HG02943 (cell line): Measurements from ENCODE around the gene CMSS1.

Source experiments
- ATAC-seq: cut with Tn5 transposase; IDR thresholded peaks from one replicate; pipeline ENCODE4 v1.9.1; 2021; ENCODE audit warnings: mild to moderate bottlenecking, low read depth, moderate library complexity; ENCODE audit not compliant: unreplicated experiment

Gene CMSS1

DNA sequence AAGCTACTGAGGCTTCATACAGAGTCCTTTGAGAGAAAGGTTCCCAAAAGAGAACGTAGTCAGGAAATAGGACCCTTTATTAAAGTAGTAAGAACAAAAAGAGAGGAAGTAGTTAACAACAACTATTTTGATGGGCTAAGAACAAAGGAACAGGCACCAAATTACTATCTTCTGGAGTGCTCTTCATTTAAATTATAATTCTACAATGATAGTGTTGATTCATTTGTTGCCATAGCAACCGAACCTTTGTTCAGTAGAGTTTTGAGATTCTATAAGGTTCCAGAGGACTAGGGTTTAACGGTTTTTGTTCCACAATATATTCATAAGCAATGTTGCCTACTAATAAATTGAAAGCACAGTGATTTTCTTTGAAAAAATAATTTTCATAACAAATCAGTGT, 78.8 kb downstream of the CMSS1 start:
- ATAC-seq = no peak

DNA sequence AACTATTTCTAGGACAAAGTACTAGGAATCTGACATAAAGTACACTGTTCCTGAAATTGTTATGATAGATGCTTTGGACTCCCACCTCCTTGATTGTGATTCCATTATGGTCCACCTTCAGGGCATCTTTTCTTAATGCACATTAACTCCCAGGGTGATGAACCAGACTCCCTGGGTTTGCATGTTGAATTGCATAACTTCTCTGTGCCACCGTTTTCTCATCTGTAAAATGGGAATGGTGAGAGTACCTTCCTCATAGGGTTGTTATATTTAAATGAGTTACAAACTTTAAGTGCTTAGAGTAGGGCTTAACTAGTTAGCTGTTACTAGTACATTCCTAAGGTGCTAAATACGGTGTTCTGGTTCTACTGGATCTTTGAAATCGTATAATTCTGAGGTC, 81.9 kb downstream of the CMSS1 start:
- no peak for ATAC-seq

DNA sequence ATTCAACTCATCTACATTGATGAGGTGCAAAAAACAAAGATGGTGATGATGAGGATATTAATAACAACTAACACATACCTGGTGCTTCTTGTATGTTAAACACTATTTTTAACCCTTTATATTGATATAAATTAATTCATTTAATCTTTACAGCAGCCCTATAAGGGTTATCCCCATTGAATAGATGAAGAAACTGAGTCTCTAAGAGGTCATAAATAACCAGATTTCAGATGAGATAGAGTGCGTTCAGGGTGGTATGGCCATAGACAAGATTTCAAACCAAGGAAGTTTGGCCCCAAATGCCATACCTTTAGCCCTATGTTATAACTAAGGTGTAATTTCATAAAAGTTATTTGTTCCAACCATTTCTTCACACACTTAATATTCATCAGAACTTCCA, 82.6 kb downstream of the CMSS1 start:
- ATAC-seq = no peak

DNA sequence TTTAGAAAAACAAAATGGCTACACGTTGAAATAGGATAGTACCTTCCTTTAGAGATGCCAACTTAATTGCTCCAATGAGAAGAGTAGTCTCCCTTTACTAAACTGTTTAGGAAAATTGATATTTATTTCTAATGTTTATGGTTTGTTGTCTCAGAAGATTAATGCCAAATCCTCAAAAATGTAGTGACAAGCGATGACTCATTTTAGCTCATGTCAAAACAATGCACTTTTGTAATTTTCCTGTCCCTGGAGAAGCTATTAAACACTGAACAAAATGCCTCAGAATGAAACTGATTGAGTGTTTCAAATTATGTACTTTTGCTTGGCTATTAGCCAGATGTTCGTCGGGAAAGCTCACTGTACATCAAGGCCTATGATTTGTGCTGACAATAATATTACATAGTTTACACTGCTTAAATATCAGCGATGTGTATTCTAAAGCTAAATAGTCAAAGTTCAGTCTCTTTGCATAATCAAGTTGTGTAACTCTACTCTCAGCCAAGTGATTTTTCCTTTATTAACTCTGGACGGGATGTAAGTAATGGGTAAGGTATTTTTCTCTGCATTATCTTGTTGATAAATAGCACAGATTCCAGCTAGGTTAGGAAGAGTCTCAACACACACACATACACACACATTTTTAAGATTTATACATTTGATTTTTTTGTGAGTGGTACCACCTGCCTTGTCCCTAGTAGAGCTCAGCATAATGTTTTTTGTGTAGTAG, 83.7 kb downstream of the CMSS1 start:
- no peak for ATAC-seq

DNA sequence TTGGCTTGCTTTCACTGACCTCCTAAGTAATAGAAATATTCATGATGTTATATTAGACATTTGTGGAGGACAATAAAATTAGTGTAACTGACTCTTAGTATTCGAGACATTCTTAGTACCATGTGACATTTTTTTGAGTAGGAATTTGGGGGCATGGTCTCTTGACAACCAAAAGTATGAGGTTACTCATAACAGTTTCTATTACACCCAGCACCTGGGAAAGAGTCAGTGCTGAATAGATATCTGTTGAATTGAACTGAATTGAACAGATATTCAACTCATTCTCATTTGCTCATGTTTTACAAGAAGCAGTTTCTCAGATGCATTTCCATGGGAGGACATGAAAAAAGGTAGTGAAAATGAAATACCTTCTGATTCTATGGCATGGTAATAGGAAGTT, 84.4 kb downstream of the CMSS1 start:
- ATAC-seq = no peak

DNA sequence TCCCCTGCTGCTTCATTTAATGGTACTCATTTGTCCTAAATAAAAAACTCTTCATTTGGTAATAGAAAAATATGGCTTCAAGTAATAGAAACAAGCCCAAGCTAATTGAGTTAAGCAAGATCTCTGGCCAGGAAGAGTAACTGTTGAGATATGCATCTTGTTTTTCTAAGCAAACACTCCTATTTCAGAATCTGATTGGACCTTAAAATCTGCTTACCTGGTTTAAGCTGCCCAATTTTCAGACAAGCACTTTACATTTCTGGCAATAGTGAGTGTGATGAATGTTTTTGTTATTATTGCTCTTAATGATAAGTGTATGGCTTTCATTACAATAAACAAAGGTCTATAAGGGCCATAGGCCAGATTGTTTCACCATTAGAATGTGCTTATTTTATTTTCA, 86.2 kb downstream of the CMSS1 start:
- ATAC-seq = no peak

DNA sequence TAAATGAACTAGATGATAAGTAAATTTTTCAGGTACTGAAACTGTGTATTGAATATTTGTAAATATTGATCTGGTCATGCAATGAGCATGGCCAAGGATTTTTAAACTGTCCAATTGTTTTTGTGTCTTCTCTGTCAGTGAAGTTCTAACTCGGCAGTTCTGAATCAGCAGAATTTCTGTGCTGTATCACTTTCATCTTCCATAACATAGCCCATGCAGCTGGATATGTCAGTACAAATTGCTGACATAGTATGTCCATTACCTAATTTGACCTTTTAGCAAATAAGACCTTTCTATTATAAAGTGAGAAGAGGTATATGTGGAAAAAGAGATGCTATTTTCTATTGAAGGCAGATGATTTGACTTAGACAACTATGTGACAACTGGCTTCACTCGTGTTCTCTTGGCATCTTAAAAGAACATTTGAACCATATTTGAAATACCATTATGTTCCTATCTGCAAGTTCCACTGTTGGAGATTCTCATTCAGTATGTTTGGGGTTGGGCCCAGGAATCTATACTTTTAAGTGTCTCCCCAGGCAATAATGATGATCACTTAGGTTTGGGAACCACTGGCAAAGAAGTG, 90.4 kb downstream of the CMSS1 start:
- no peak for ATAC-seq

DNA sequence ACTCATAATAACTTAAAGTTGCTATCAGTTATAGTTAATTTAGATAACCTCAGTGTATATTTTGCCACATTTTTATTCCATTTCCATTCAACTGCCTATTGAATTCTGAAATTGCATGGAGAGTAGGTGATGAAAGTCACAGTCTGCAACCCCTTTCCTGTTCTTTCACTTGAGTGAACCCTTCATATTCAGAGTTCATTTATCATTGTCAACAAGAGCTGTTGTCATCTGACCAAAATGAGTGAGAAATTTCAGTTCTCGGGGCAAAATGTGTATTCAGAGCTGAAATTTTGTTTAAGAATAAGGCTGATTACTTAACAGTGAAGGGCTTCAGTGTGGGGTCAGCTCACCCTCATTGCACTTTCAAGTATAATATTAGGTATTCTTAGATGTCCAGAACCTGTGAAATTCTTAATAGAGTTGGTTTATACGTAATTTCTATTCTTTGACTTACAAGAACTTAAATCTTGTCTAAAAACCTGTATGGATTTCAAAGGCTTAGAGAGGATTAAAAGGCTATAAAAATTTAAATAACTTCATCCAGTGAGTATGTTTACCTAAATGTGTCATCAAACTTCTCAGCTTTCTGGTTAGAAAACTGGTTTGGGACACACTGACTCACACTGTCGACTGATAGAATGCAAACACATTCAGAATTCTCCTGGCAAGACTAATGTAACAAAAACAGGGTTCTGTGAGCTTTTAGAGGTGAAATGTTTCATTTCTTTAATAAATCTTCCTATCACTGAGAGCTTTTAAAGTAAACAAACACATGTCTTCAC, 92.2 kb downstream of the CMSS1 start:
- no peak for ATAC-seq

DNA sequence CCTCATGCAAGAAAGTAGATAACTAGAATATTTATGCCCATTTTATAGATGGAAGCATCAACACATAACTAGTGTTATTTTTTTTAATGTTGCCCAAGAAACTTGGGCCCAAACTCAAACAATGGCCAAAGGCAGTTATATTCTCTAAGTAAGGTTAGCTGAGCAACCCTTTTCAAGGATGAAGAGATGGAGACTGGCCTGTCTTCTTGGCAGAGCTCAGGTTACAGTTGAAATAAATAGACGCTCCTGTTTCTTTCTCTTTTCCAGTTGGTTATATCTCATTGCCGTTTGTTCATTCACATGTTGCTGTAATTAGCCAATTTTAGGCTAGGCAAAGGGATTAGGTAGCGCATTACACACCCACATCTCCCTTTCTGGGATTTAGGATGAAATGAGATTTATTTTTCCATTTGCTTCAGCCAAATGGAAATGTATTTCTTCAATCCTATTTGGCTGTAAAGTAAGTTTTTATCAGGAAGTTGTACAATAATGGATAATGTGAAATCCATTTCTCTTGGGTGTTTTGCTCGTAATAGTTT, 93.2 kb downstream of the CMSS1 start:
- no peak for ATAC-seq

DNA sequence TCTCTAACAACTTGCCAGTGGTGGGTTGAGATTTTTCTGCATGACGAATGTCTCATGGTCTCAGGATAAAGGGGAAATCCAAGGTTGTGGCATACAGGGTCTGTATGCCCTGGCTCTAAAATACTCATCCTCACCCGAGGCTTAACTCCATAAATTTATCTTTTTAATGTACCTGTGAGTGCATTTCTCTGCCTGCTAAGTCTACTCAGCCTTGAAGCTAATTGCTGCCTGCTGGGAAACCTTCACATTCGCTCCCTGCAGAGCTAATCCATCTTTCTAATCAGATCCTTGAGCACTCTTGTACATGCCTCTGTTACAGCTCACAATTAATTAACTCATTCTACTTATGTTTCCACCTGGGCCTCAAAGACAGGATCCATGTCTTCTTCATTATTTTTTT, 93.8 kb downstream of the CMSS1 start:
- no peak for ATAC-seq

DNA sequence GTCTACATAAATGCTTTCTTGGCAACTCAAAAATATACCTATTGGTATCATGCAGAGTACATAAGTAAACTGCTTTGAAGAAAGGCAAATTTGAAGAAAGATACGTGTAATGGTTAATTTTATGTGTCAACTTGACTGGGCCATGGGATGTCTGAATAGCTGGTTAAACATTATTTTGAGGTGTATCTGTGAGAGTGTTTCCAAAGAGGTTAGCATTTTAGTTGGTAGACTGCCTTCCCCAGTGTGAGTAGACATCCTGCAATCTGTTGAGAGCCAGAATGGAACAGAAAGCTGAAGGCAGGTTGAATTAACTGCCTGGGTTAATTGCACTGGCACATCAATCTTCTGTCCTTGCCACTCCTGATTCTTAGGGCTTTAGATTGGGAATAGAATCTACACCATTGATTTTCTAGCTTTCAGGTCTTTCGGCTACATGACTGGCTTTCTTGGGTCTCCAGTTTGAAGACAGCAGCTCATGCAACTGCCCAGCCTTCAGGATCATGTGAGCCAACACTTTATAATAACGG, 98.3 kb downstream of the CMSS1 start:
- ATAC-seq = no peak

DNA sequence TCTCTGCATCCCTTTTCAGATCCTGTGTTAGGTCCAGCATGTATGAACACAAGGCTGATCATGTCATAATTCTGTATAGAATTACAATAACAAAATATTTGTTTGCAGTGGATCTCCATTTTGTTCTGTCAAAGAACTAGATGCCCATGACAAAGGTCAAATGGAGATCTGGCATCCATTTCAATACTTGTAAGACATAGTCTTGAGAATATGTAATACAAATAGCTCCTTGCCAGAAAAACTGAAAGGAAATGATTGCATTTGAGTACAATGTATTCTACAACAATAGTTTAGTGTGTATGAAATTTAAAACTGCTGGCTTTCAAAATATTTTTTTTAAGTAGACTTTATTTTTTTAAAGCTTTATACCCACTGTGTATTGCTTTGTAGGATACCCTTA, 101.1 kb downstream of the CMSS1 start:
- no peak for ATAC-seq

DNA sequence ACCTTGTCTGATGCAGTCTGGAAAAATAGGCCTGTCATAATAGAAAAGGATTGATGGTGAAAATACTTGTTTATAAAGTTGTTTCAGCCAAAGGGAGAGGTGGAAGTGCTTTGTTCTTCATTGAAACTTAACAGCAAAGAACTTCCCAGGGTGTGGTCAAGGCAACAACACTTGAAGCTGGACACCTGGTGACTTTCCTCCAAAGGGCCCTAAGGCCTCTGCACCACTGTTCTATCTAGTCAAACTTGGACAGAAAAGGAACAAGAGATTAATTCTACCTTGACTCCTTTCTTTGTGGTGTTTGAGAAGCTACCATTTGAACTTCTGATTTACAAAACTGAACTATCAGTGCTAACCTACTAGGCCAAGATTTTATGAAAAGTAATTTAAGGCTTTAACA, 102.0 kb downstream of the CMSS1 start:
- no peak for ATAC-seq

DNA sequence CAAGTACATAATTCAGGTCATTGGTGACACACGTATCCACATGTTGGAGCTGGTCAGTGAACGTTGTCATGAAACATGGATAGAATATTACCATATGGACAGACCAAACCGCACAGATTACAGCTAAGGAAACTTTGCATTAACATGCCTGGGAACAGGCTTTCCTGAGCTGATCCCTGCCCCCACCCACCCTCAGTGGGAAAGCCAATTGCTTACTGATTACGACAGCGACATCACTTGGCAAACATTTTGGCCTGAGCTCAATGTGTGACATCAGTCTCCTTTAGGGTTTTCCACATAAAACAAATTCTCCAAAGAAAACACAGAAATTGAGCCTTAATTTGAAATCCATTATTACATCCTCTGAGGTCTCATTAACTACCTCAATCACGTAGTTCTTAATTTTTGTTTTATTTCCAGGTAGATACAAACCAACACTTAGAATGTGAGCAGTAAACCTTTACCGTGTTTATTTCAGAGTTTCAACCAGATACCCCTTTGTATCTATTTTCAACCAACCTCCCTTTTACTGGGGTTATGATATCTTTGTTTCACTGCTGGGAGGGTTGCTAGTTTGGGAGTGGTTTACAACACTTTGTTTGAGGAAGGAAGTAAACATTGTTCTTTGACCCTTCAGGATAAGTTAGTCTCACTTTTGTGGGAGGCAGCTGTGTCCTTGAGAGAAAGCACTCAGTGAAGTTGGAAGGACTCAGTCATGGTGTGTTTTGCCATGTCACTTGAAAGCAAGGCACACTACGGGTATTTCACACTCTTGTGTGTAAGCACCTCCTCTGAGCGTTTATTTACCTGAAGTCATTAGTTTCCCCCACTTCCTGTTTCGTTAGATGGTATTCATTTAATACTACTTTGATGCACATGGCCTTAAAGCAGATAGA, 103.1 kb downstream of the CMSS1 start:
- no peak for ATAC-seq

DNA sequence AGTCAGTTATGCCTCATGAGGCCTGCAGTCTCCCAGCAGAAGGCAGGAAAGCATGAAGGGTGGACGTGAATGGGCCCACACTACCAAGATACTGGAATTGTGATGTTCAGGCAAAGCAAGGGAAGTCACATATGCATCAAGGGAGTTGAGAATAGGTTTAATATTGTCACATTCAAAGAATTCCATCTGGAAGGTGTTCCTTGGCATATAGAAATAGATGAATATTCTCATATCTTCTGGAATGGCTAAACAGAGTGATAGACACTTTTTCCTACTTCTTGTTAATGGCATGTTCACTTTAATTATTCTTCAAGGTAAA, 103.7 kb downstream of the CMSS1 start:
- no peak for ATAC-seq

DNA sequence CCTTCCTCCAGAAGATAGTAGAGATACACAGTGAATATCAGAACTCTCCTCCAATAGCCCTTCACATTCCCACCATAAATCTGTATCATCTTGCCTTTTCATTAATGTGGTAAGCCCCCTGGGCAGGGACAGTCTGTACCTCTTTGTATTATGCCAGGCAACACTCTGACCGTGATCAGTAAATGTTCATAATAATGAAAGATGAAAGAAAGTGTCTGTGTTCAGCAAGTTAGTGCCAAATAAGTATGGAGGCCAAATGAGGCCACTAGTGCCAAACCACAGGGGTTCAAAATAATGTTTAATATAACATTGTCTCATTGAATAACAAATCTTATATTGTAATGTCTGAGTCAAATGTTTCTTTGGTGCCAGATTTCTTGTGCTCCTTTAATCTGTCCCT, 104.3 kb downstream of the CMSS1 start:
- no peak for ATAC-seq

DNA sequence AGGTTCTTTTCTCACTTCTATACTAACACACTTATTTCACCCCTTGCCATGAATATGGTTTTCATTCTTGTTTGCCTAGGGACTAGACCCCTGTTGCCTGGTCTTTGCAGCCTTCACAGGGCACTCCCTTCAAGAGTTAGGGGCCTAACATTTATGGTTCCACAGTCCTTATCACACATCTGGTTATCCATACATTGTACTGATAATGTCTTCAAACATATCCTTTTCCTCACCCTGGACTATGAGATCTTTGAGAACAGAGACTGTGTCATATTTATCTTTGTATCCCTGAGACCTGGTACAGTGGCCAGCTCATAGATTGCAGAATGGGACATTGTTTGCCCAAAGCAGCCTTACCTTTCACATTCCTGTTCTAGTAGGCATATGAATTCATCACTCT, 106.2 kb downstream of the CMSS1 start:
- ATAC-seq = no peak

DNA sequence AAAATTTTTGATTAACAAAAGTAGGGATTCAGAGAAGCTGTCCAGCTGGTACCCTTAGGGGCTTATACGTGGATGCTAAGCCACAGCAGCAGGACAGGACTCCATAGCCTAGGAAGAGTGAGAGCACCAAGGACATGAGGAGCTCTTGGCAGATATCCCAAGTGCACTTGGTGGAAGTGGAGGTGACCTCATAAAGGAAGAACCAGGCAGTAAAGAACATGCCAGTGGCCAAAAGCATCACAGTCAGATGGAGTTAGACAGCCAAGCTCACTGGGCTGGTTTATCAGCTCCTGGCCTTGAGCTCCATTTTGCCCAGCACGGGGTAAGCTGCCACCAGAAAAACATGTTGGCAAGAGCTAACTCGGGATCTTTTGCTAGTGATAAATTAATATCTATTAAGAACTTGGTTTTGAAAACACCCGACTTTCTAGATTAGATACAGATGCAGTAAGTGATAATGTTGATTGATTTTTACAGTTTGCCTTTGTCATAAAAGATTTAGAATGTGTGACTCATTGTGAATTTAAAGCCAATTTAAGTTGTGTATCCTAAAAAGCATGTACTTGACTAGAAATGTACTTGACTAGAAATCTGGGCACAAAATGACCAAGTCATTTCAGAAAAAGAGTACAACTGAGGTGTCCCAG, 108.0 kb downstream of the CMSS1 start:
- ATAC-seq = no peak

DNA sequence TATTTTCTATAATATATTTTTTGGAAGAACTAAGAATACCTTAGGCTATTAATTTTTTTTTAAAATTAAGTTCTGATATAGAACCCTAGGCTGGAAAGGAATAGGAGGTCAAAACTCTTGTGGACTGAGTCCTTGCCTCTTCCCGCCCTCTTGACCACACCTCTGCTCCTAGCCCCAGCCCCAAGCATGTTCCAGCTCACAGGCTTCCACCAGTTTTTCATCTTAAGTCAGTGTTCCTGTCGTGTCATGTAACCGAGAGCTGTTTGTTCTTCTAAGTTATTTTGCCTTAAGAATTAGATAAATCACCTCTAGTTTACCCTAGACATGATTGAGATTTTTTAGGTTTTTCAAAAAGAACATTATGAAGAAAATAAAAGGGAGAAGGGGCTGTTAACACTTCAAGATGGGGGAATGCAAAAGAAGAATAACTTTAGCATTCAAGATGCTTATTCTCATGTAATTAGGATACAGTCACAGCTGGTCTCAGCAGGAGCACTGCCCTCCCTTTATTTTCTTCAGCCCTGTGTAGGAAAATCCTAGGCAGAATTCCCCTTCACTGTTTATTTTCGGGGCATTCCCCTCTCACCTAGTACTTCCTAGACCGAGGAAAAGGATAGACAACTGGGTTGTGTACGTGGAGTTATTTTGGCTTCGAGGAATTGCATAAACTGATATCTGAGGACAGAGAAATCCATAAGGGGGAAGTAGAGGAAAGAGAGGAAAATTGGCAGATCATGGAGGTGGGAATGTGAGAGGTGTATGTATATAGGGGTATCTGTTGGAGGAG, 110.2 kb downstream of the CMSS1 start:
- no peak for ATAC-seq
